Chondrocyte (in vitro differentiated cells): Measurements from ENCODE around the gene TASP1. TPM values are rescaled to one million over a fixed set of nuclear protein-coding genes. Genes with fewer than 3 reads are reported as not detected.

ENCODE experiments used
- DNase-seq: peaks from one replicate; pipeline ENCODE4 v3.0.0; 2021; ENCODE audit warnings: mixed read lengths, low spot score
- H3K27ac Mint-ChIP-seq: one replicate; pipeline ENCODE4 v1.8.0; 2021; ENCODE audit warnings: mild to moderate bottlenecking, moderate library complexity, mixed read lengths; ENCODE audit not compliant: unreplicated experiment
- H3K27me3 Mint-ChIP-seq: 2 replicates; pipeline ENCODE4 v1.8.0; 2021; ENCODE audit warnings: low read depth, mixed read lengths
- H3K36me3 Mint-ChIP-seq: 2 replicates; pipeline ENCODE4 v1.8.0; 2021; ENCODE audit warnings: low read depth, mixed read lengths
- H3K4me1 Mint-ChIP-seq: 2 replicates; pipeline ENCODE4 v1.8.0; 2021; ENCODE audit warnings: low read depth, mild to moderate bottlenecking, mixed read lengths
- H3K4me3 Mint-ChIP-seq: one replicate; pipeline ENCODE4 v1.8.0; 2021; ENCODE audit warnings: mild to moderate bottlenecking, moderate library complexity, mixed read lengths; ENCODE audit not compliant: unreplicated experiment
- H3K9me3 Mint-ChIP-seq: 2 replicates; pipeline ENCODE4 v1.8.0; 2021; ENCODE audit warnings: low read depth, mixed read lengths
- CTCF ChIP-seq: fragments of 200-600 bp; sonication (generic); IDR thresholded peaks from 2 replicates; pipeline ENCODE4 v1.5.0; 2021; ENCODE audit warnings: antibody characterized with exemption, mild to moderate bottlenecking, moderate library complexity
- total RNA-seq: library from RNA; stranded (reverse); gene quantifications from 3 replicates; pipeline ENCODE4 v1.2.1, GENCODE V29; 2021

Gene TASP1
- total RNA-seq, 1 donor from 2014 or later = 9.0 TPM

- no peak overlapping the region for H3K27ac Mint-ChIP-seq
- DNase-seq = no peak
- H3K9me3 Mint-ChIP-seq = no peaks in the 10 kb centered on the region
- H3K4me1 Mint-ChIP-seq = no peaks in the 10 kb centered on the region
- H3K27me3 Mint-ChIP-seq = no peaks in the 10 kb centered on the region
- H3K4me3 Mint-ChIP-seq = no peak overlapping the region
- TF ChIP-seq CTCF = no peak
- peaks cover 5% of the 10 kb centered on the region for H3K36me3 Mint-ChIP-seq
These were observed 104.8 kb downstream of the TASP1 start for GRCh38 chr20:13533946-13534345.

GRCh38 chr20:13530146-13530545 is 108.6 kb downstream of the TASP1 start:
- H3K4me3 Mint-ChIP-seq = no peak overlapping the region
- no peak for DNase-seq
- no peaks in the 10 kb centered on the region for H3K9me3 Mint-ChIP-seq
- H3K27ac Mint-ChIP-seq = no peak overlapping the region
- no peaks in the 10 kb centered on the region for H3K27me3 Mint-ChIP-seq
- no peak for TF ChIP-seq CTCF
- peaks cover 5% of the 10 kb centered on the region for H3K4me1 Mint-ChIP-seq
- H3K36me3 Mint-ChIP-seq = peaks cover 15% of the 10 kb centered on the region

- peaks cover 24% of the 10 kb centered on the region for H3K36me3 Mint-ChIP-seq
- no peaks in the 10 kb centered on the region for H3K9me3 Mint-ChIP-seq
- H3K27me3 Mint-ChIP-seq = no peaks in the 10 kb centered on the region
- no peak for DNase-seq
- H3K4me3 Mint-ChIP-seq = no peak overlapping the region
- H3K27ac Mint-ChIP-seq = no peak overlapping the region
- H3K4me1 Mint-ChIP-seq = peaks cover 6% of the 10 kb centered on the region
- TF ChIP-seq CTCF = no peak
These were observed 112.2 kb downstream of the TASP1 start for GRCh38 chr20:13526551-13526950.

- Mint-ChIP-seq H3K4me1 (peaks cover 6% of the 10 kb centered on the region), H3K9me3 (no peaks in the 10 kb centered on the region), H3K4me3 (no peak overlapping the region), H3K36me3 (peaks cover 24% of the 10 kb centered on the region), H3K27me3 (no peaks in the 10 kb centered on the region), H3K27ac (no peak overlapping the region)
- TF ChIP-seq CTCF = no peak
- no peak for DNase-seq
These were observed 113.3 kb downstream of the TASP1 start for GRCh38 chr20:13525225-13525940.

GRCh38 chr20:13524339-13524738 is 114.4 kb downstream of the TASP1 start:
- Mint-ChIP-seq H3K4me1 (peaks cover 6% of the 10 kb centered on the region), H3K27ac (no peak overlapping the region), H3K27me3 (no peaks in the 10 kb centered on the region), H3K36me3 (peaks cover 24% of the 10 kb centered on the region), H3K9me3 (no peaks in the 10 kb centered on the region), H3K4me3 (no peak overlapping the region)
- no peak for DNase-seq
- TF ChIP-seq CTCF = no peak
